Heart right ventricle (tissue), 16 donors: ENCODE data around the gene HEPHL1. TPM values are rescaled to one million over a fixed set of nuclear protein-coding genes. Genes with fewer than 3 reads are reported as not detected.

Experiments
- ATAC-seq, 8 donors: fragments of 200-7000 bp; cut with Tn5 transposase; one replicate each; pipeline ENCODE4 v1.9.1; 2020; ENCODE audit warnings: mild to moderate bottlenecking in 8 of 8, moderate library complexity in 8 of 8, moderate number of reproducible peaks in 1 of 8
- DNase-seq, 2 donors: peaks; one replicate each; pipeline ENCODE4 v3.0.0-alpha.2; 2020
- H3K27ac ChIP-seq, 10 donors: fragments of 200-600 bp; sonication (generic) in 2 of 10; one replicate each; pipeline versions ENCODE4 v1.5.0 to v1.8.0; 2020 to 2022; ENCODE audit warnings: mild to moderate bottlenecking in 3 of 10
- H3K27me3 ChIP-seq, 7 donors: fragments of 200-600 bp; one replicate each; pipeline ENCODE4 v1.8.0; 2021 to 2022; ENCODE audit warnings: mild to moderate bottlenecking in 2 of 7
- H3K36me3 ChIP-seq, 9 donors: fragments of 200-600 bp; sonication (generic) in 1 of 9; one replicate each; pipeline versions ENCODE4 v1.5.0 to v1.8.0; 2020 to 2022; ENCODE audit warnings: mild to moderate bottlenecking in 2 of 9
- H3K4me1 ChIP-seq, 9 donors: fragments of 200-600 bp; sonication (generic) in 1 of 9; one replicate each; pipeline versions ENCODE4 v1.5.0 to v1.8.0; 2020 to 2022; ENCODE audit warnings: mild to moderate bottlenecking in 4 of 9
- H3K4me3 ChIP-seq, 10 donors: fragments of 200-600 bp; sonication (generic) in 2 of 10; one replicate each; pipeline versions ENCODE4 v1.5.0 to v1.8.0; 2020 to 2022; ENCODE audit warnings: mild to moderate bottlenecking in 7 of 10, moderate library complexity in 2 of 10
- H3K9me3 ChIP-seq, 11 donors: fragments of 200-600 bp in 10 of 11; sonication (generic) in 2 of 11; one replicate each; pipeline versions ENCODE4 v1.5.0 to v1.8.0; 2013 to 2022; ENCODE audit warnings: mild to moderate bottlenecking in 2 of 11, control low read depth in 1 of 11, moderate library complexity in 1 of 11
- CTCF ChIP-seq, 9 donors: fragments of 200-600 bp; sonication (generic) in 2 of 9; IDR thresholded peaks; one replicate each; pipeline versions ENCODE4 v1.5.0 to v1.8.0; 2021 to 2022; ENCODE audit warnings: antibody characterized with exemption in 9 of 9, mild to moderate bottlenecking in 5 of 9, moderate library complexity in 1 of 9
- WGBS, 2 donors: extraction: QIAGEN DNeasy Blood & Tissue Kit; methylation state at CpG; one replicate each; pipeline ENCODE4 v1.1.7; 2013; ENCODE audit warnings: inconsistent platforms in 1 of 2; 5-methylcytosine and 5-hydroxymethylcytosine counted together
- intact Hi-C, 10 donors: fragments of 100-400 bp; cut with DNase I; formaldehyde crosslinking; loops; one replicate each; pipeline versions ENCODE4 v1.11.1 to v1.14.2; 2022
- polyA plus RNA-seq, 2 donors: library from polyadenylated mRNA; stranded (reverse); fragments of 200-250 nt; gene quantifications; one replicate each; pipeline ENCODE4 v1.2.3, GENCODE V29; 2013
- total RNA-seq, 10 donors: library from RNA; stranded (reverse); fragmentation: NEBNext Ultra II Directional in 3 of 10; extraction: Animal tissue kit (Norgen Biotek cat#: 25700) in 3 of 10; gene quantifications; one replicate each; pipeline versions ENCODE4 v1.2.1 to v1.2.4, GENCODE V29; 2021 to 2023
- donor health status: Arrhythmogenic right ventricular cardiomyopathy.
- donor health status: ischemic (EF 13 %, LVEDD 7.1; RV severe dilation, severe dysfunction).
- donor health status: healthy with polysubstance abuse.
- donor health status: DM: no; HTN: yes; CAD: no.
- donor health status: DM: no; HTN: no; CAD: no.
- donor health status: ischemic (EF 25% LVEDD 6.9; RV normal size, moderate dysfunction).
- donor health status: ischemic (EF 25% LVEDD 5.7; RV mildly dilated, moderate dysfunction).
- donor health status: healthy.
- donor health status: DM: yes; HTN: yes; CAD: no.
- donor health status: Ischemic cardiomyopathy.
- donor health status: ischemic (EF 35%, LVEDD 5.7; RV mildly dilated, moderate dysfunction).
- donor health status: nonischemic (EF 11% LVEDD 7.7; RV severe dilation, severe dysfunction).
- donor health status: DM: yes; HTN: yes; CAD: no.
- donor health status: PGD.
- donor health status: ischemic (EF 29% LVEDD 5.4; RV normal size, mild dysfunction).
- donor health status: nonischemic (EF 23%, LVEDD 6.1; RV moderate dilation, normal function).

HEPHL1 gene
- total and polyA plus RNA-seq, 12 donors: not detected

- ATAC-seq (peak in 2 of 8 donors; percentile 18 to 28), DNase-seq (no peak)
- Histone ChIP-seq H3K27me3 (no peaks in the 10 kb centered on the region), H3K27ac (no peak overlapping the region), H3K4me1 (peaks cover 10 to 92% (median 61%) of the 10 kb centered on the region in 9 donors), H3K4me3 (no peak overlapping the region), H3K36me3 (no peaks in the 10 kb centered on the region), H3K9me3 (no peaks in the 10 kb centered on the region)
- intact Hi-C loops: no loop called here
- TF ChIP-seq CTCF (IDR thresholded peaks at IDR 0.05): no peak
- 89 to 90% methylated on average over 3 of the region's 3 CpGs for WGBS, 2 donors
These were observed 123.1 kb downstream of the HEPHL1 start for GRCh38 chr11:94144216-94144615.

GRCh38 chr11:94144664-94145063 lies 123.5 kb downstream of the HEPHL1 start:
- H3K9me3 ChIP-seq: no peaks in the 10 kb centered on the region
- intact Hi-C loops: no loop called here
- H3K4me3 ChIP-seq: no peak overlapping the region
- no peak for DNase-seq
- peak in 1 of 8 donors; percentile 16 for ATAC-seq
- no peaks in the 10 kb centered on the region for H3K27me3 ChIP-seq
- H3K27ac ChIP-seq: no peak overlapping the region
- H3K4me1 ChIP-seq: peaks cover 10 to 92% (median 61%) of the 10 kb centered on the region in 9 donors
- H3K36me3 ChIP-seq: no peaks in the 10 kb centered on the region
- WGBS, 2 donors: 94 to 100% methylated on average over 1 of the region's 1 CpG
- no peak for TF ChIP-seq CTCF (IDR thresholded peaks at IDR 0.05)

GRCh38 chr11:94145431-94145830 lies 124.3 kb downstream of the HEPHL1 start:
- H3K4me1 ChIP-seq: peaks cover 11 to 92% (median 63%) of the 10 kb centered on the region in 9 donors
- no peak overlapping the region for H3K27ac ChIP-seq
- intact Hi-C loops: no loop called here
- no peak for TF ChIP-seq CTCF (IDR thresholded peaks at IDR 0.05)
- ATAC-seq (no peak), DNase-seq (no peak)
- WGBS, 2 donors: 84 to 85% methylated on average over 2 of the region's 2 CpGs
- H3K9me3 ChIP-seq: no peaks in the 10 kb centered on the region
- no peaks in the 10 kb centered on the region for H3K27me3 ChIP-seq
- no peaks in the 10 kb centered on the region for H3K36me3 ChIP-seq
- no peak overlapping the region for H3K4me3 ChIP-seq

GRCh38 chr11:94145916-94146315 lies 124.8 kb downstream of the HEPHL1 start:
- no peaks in the 10 kb centered on the region for H3K9me3 ChIP-seq
- ATAC-seq (peak in 1 of 8 donors; percentile 55), DNase-seq (no peak)
- no peaks in the 10 kb centered on the region for H3K27me3 ChIP-seq
- H3K4me1 ChIP-seq: peaks cover 16 to 94% (median 68%) of the 10 kb centered on the region in 9 donors
- WGBS, 2 donors: 72 to 96% methylated on average over 4 of the region's 4 CpGs
- H3K27ac ChIP-seq: peak overlapping the region in 1 of 10 donors; percentile 21
- no peak overlapping the region for H3K4me3 ChIP-seq
- H3K36me3 ChIP-seq: no peaks in the 10 kb centered on the region
- no peak for TF ChIP-seq CTCF (IDR thresholded peaks at IDR 0.05)
- intact Hi-C loops: no loop called here
